HG03175 (cell line): ENCODE measurements around the gene EXPH5.

Source experiments
- ATAC-seq: cut with Tn5 transposase; IDR thresholded peaks from one replicate; pipeline ENCODE4 v1.9.1; 2021; ENCODE audit warnings: mild to moderate bottlenecking, moderate library complexity; ENCODE audit not compliant: unreplicated experiment

EXPH5 gene

DNA sequence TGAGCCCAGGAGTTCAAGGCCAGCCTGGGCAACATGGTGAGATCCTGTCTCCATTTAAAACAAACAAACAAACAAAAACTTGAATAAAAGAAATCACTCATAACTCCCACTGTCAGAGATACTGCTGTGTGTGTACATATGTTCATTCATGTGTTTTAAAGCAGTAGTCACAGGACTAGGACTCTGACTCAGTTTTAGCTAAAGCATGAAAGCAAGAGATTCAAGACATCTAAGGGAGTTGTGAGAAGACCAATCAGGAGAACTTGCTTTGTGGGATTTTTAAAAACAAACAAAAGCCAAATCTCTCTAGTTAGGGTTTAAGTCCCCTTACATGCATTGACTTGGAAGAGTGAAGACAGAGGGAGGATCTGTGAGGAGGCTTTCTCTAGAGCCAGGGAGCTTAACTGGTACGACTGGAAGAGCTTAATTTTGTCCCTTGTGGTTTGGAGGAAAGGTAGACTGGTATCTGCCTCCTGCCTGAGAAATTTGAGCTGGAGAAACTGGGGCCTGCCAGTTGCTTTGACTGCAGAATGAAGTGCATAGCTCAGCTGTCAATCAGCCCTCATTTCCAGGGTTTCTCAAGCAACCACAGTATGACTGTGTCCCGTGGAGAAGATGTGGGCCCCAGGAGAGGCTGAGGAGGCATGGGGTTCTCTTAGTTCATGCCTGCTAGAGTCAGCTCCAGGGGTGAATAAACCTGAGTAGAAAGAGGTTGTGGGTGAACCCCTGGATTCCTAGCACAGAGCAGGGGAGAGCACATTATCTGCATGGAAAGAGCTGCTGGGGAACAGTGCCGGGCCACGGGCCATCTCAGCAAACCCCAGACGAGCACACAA, 30.6 kb downstream of the EXPH5 start:
- no peak for ATAC-seq

DNA sequence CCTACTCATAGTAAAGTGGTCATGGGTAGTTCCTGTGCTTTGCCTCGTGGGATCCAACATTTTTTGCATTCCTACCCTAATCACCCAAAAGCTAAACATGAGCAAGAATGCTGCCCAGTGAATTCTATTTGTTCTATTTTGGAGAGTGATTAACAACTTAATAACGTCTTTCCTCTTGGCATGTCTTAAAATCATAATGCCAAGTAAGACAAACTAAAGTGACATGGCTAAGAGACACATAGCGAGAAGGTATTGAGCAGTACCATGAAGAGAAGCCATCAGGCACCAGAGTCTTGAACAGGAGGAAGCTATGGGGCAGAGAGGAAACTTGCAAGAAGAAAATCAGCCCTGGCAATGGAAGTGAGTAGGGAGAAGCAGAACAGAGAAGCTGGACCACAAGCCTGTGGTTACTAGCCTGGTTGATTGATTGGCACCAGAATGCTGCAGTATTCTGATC, 32.0 kb downstream of the EXPH5 start:
- no peak for ATAC-seq

DNA sequence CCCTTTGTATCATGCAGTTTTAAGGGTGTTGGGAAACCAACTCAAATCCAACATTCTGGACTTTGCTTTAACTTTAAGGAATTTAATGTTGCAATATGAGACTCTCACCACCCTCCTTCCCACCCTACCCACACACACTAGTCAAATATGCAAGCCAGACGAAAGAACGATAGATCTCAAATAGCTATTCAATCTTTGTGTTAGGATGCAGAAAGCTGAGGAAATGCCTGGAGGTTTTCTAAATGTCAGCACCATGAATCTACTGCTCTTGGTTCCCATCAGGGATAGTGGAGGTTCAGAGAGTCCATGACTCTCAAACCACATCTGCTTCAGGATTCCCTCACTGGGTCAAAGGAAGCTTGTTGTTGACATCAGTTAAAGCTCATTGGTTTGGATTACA, 33.7 kb downstream of the EXPH5 start:
- ATAC-seq: no peak

DNA sequence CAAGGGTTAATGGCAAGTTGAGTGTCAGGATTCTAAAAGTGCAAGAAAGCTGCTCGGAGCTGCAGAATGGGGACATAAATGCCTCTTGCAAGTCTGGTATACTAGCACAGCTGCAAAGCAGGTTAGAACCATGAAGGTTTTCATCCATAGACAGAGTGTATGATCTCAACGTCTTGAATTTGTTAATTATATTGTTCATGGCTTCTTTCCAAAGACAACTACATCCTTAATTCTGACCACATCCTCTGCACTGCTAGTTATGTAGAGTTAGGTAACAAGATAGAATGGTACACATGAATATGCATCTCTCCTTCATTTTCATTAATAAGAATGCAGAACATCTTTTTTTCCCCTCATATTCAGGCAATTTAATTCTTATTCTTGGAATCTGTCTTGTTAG, 34.2 kb downstream of the EXPH5 start:
- ATAC-seq: no peak

DNA sequence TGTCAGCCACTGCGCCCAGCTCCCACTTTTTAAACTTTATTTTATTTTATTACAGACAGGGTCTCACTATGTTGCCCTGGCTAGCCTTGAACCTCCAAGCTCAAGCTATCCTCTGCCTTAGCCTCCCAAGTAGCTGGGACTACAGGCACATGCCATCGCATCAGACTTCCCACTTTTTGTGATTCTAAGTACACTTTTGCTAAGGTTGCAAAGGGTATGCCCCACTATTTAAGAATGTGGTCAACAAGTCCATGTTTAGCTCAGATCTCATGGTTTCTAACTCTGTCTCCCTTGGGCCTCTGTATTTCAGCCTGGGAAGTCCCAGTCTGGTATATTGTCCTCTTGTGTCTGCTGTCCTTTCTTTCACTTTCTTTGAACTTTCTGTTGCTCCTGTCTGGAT, 35.3 kb downstream of the EXPH5 start:
- peak; percentile 54 for ATAC-seq

DNA sequence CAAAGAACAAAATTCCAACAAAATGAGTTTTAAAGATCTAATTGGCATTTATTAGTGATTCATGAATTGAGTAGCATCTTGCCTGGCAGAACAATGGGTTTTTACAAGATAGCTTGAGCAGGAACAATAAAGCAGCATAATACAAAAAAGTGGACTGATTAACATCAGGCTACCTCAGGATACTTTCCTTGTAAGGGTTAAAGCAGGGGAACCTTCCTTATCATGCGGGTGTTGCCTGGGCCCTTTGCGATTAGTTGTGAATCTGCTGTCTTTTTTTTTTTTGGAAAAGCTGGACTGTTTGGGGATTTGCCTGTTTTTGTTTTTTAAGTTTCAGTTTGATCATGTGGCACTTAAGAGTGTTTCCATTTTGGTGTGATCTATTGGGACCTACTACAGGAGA, 37.5 kb downstream of the EXPH5 start:
- ATAC-seq: no peak

DNA sequence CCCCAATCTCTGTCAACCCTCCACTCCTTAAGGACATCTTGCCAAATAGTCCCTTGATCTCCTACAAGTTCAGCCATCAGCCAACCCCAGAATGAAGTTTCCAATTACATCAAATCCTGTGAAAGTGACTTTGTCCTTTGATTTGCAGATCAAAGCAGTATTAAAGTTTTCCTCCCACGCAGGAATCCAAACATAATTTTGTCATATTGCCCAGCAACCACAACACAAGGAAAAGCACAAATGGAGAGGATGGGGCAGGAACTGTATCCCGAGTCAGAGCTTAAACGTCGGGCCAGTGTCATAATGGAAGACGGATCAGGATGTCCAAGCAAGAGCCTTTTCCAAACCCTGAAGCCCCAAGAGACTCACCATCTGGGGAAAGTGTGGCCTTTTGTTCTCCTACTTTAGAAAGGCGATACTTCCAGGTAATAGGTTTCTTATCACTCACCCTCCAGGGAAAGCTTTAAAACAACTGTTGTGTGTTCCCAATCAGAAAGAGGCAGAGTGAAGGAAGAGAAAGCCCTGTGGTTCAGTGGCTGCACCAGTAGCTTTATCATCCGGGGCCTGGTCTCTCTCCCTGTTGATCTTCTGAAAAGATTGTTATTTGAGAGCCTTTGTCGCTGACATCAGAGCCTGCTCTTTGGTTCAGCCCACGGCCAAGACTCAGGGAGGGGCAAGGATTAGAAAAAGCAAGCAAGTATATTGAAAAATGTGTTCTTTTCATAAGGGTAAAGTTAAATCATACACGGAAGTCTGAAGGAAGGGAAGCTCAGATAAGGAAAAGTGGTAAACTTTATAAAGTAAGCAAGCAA, 41.7 kb downstream of the EXPH5 start:
- ATAC-seq: no peak

DNA sequence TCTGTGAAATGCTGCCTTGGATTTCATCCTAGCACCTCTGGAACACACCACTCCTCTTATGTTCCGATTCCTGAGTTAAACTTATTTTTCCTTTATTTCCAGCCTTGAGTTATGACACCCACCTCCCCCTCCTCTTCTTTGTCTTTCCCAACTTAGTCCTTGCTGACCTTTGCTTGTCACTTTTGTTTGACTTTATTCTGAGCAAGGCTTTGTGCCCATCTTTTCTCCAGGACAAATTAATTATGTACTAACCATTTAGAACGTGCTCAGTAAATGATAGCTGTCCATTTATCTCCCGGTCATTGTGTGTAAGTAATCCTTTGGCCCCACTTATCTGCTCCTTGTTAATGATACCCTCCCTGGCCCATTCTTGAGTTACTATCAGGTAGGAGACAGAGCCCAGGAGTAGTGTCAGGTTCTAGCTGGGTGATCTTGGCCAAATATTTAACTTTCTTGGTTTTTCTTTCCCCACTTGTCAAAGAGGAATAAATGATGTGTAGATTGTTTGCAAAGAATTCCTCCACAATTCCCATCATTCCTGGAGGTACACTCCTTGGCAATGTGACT, 44.2 kb downstream of the EXPH5 start:
- ATAC-seq: no peak

DNA sequence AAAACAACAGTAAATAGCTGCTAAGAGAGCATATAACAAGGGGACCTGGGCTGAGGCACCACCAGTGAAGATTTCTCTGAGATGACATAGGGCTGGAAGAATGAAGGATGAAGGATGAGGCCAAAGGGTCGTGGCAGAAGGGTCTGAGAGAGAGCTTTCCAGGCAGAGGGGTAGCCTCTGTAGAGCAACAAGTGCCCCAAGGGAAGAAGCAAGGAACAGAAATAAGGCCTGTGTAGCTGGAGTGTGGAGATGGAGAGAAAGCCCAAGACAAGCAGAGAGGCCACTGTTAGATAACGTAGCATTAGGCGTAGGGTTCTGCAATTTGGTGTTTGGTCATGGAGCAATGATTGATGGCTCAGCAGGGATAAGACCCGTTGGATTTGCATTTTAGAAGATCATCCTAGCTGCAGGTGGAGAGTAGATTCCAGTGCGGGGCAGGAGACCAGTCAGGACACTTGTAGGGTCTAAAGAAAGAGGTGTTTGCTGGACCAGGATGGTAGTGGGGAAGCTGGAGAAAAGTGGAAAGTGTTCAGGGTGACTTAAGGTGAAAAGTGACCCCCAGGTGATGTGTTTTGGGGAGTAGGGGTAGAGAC, 47.6 kb downstream of the EXPH5 start:
- ATAC-seq: no peak

DNA sequence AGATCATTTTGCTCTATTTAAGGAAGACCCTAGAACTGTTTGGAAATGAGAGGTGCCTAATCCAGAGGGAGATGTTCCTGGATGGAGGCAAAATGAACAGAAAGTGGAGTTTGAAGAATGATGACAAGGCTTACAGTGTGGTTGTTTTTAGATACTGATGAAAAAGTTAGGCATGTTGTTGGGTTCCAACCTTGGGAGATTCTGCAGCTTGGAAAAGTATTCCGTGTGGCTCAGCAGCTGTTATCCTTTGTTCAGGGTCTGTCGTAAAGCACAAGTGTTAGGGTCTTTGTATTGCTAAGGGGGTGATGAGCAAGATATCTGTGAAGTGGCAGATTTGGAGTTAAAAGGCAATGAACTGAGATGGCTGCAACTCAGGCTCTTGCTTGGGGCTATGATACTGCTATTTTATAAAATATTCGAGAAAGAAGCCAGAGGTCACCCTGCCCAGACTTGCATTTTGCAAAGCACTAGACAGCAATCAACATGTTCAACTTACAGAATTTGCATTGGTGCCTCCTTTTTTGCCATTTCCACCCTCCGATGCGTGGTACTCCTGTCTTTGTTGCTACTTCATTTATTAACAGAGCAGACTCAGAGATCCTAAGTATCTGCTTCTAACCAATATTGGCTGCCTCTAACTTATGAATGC, 50.1 kb downstream of the EXPH5 start:
- no peak for ATAC-seq

DNA sequence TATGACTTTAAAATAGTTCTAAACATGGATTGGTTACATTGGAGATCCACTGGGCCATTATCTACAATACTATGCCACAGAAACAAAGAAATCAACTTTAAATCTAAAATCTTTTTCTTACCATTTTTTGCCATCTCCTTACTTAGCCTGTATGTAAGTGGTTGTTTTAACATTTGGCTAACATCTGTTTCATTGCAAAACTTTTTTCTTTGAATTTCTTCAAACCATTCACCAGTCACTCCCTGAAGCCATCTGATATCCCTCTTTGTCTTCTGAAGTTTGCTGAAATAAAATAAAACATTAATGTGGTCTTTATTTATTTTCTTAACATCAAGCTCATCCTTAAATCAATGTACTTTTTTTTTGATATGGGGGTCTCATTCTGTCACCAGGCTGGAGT, 52.0 kb downstream of the EXPH5 start:
- ATAC-seq: no peak

DNA sequence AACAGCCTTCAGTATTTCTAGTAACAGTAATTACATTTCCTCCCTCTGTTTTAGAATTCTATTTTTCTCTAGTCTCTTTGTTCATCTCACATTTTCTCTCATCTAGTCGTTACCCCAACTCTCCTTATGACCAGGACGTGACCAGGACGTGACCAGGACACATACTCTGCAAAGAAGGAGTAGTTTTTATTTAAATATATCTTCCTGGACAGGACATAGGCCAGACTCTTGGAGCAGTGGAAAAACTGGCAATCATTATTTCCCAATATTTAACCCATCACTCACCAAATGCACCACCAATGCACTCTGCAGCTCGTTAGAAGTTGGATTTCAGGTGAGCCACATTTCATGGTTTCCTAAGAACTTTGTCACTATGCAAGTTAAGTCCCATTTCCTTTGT, 55.1 kb downstream of the EXPH5 start:
- ATAC-seq: no peak

DNA sequence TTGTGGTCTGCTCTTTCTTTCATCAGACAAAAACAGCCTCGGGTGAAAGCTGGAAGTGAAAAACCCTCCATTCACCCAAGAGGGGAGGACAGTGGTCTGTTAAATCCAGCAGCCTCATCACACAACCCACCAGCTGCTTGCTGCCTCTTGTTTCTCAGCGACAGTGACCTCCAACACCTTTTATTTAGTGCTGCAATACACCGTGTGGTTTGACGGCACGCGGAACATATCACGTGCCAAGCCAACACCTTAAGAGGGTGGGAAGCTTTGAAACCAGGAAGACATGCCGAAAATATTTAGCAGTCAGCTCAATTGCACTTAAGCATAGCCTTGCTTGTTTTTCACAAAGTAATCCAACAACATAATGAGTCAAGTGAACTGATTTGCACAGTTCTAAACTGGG, 55.5 kb downstream of the EXPH5 start:
- ATAC-seq: no peak

DNA sequence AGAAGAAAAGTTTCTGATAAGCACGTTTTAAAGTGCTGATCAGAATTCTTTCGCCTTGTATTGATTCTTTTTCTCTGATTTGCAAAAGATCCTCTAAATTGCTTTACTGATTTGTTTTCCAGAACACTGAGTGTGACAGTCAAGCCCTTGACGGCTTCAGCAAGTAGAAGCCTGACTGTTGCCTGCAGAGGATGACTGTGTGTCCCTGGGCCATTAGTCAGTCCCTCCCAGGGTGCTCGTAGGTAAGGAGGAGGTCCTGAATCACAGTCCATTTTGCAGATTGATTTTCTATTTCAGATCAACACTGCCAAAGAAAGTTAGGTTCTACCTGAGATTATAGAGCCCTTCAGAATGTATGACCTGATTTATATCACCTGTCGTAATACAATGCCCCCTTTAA, 56.8 kb downstream of the EXPH5 start:
- ATAC-seq: no peak

DNA sequence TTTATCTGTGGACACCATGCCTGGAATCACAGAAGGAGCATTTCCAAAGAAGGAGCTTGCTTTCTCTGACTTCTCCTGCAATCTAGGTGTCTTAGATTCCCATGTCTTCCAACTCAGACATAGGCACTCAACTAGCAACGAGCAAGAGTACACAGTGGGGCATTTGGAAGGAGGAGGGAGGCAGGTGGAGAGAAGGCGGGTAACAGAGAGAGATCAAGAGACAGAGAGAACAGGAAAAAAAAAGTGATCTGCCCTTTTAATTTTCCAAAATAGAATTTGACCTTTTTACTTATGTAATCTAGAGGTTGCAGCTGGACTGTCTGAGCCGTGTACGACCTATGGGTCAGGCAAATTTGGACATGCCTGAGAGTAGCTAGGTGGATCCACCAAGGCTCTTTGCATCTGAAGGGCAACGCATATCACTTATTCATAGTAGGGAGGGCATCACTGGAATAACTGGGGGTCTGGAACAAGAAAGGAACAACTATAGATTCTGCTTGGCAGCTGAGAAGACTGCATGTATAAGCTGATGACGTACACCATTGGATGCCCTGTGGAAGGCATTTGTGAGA, 58.1 kb downstream of the EXPH5 start:
- no peak for ATAC-seq

DNA sequence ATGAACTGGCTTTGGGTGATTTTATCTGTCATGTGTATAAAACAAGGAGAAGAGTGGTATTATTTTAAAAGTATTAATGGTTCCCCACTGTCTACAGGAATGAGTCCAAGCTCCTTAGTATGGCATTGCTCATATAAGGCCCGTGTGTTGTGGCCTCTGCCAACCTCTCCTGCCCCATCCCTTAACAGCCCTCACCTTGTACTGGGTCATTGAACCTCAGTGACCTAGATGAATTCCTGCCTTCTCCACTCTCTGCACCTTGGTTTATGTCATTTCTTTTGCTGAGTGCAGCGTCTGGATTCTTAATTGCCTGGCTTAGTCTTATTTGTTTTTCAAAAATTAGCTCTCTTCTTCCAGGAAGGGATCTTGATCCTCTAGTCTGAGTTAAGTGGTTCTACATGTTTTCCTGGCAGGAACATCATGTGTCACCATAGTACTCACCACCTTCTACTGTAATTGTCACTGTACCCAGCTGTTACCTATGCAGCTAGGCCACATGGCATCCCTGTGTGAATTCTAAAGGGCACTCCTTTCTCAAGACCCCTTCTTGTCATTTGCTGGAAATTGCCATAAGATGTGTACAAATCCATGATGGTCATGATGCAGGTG, 59.2 kb downstream of the EXPH5 start:
- ATAC-seq: no peak

DNA sequence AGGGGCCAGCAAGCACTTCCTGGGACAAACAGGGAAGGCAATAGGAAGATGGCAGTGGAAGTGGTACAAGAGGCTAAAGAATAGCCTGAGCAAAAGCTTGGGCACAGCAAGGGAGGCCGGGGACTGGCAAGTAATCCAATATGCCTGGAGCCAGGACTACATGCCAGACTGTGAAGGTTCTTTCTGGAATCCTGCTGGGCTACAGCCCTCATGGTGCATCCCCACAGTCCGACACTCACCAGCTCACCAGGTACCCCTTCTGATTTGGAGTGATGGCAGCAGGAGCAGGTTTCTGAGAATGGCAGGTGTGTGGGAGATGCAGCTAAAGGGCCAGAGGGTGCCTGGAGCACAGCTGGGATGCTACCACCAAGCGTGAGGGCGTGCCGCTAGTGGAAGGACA, 63.1 kb downstream of the EXPH5 start:
- ATAC-seq: no peak

DNA sequence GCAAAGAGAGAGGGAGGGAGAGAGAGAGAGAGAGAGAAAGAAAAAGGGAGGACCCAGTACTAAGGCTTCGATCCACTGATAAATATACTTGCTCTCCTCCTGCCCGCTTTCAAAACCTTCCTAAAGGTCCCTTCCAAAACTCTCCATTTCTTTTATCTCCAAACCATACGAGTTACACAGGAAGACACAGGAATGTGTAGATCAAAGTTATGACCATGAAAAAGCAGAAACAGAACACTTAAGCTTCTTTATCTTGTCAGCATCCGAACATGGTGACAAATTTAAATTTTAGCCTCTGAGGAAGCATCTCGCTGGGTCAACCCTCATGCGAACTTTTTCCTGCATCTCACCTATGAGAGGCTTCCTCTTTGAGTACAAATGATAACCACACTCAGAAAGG, 66.2 kb downstream of the EXPH5 start:
- no peak for ATAC-seq

DNA sequence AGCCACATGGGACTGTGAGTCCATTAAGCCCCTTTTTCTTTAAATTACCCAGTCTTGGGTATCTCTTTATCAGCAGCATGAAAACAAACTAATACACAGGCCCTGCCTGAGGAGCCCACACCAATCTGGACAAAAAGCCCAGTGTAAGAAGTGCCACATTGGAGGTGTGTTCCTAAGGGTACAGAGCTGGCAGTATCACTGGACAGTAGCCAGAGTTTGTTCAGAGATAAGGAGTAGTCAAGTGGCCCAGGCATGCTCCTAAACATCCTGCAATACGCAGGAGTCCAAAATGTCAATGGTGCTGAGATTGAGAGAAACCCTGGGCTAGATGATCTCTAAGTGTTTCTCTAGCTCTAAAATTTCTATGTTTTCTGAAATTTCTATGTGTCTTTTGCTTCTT, 68.4 kb downstream of the EXPH5 start:
- ATAC-seq: no peak

DNA sequence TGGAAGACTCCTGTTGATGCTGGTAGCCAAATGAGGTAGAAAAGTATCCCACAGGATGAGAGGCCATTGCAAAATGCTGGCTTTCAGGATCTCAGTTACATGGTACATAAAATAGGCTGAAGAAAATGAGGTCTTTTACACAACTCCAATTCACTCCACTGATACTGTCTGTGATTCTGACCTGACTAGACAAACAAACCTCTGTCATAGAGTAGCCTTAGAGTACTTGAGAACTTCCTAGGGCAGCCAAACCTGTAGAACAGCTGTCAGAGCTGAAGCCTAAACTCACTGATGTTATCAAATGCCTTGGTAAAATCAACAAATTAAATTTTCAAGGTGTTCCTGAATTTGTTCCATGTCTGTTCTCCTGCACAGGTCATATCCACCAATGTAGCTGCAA, 69.1 kb downstream of the EXPH5 start:
- ATAC-seq: no peak
